SIG-M5 (cell line): ENCODE results near the gene CGA.
"Not testable (repeated sequence)": the region's sequence is repeated elsewhere in the genome, so short reads cannot be mapped to it uniquely, and the experiment has no call there.

Experiments
- DNase-seq: peaks from one replicate; lab custom pipeline; 2025; lab: John Stamatoyannopoulos, UW

CGA gene

DNA sequence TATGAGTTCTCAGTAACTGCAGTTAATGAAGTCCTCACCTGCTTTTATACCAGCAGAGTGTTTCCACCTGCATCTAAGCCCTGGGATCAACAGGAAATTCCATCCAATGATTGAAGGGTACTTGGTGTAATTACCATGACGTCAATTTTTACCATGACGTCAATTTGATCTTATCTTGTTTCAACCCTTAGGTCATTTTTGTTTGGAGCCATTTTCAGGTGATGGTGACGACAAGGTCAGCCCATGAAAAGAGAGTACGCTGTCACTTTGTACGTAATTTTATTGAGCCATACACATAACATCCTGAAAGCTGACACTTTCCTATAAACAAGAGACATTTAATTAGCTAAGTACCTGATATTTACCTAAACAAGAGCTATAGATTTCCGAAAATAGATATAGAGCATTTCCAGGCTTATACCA lies at the start of gene CGA:
Gene CGA (minus strand): TSS at position 20 of the 423 bp plus-strand sequence. CDS start 6,906 bp downstream, outside the sequence.
- no peak for DNase-seq

DNA sequence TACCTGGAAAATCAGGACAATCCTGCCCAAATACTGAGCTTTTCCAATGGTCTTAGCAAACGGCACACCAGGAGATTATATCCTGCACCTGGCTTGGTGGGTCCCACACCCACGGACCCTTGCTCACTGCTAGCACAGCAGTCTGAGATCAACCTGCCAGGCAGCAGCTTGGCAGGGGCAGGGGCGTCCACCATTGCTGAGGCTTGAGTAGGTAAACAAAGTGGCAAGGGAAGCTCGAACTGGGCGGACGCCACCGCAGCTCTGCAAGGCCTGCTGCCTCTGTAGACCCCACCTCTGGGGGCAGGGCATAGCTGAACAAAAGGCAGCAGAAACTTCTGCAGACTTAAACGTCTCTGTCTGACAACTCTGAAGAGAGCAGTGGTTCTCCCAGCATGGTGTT lies 45.0 kb upstream of the CGA start:
- not testable (repeated sequence) for DNase-seq

DNA sequence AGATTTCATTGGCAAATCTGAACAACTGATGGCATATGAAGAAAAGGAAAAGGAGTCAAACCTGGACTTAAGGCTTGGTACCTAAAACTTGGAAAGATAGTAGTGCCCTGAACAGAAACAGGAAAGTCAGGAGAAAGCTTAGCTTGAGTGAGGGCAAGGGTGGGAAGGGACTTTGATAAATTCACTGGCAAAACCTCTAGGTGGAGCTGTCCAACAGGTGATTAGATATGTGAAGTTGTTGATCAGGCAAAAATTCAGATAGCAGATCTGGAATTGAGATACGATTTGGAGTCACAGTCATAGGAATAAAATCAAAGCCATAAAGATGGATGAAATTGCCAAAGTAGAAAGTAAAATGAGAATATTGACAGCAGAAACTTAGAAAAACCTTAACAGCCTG lies 44.3 kb upstream of the CGA start:
- DNase-seq, result no peak

DNA sequence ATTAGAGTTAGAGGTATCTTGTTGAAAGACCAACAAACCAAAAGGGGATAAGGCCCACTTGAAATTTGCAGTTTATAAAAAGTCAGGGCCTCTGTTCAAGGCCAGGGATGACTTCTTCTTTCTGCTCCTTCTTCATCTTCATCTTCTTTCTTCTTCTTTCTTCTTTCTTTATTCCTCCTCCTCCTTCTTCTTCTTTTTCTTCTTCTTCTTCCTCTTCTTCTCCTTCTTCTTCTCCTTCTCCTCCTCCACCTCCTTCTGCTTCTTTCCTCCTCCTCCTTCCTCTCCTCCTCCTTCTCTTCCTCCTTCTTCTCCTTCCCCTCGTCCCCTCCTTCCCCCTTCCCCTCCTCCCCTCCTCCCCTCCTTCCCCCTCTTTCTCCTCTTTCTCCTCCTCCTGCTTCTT lies 42.1 kb upstream of the CGA start:
- no peak for DNase-seq

DNA sequence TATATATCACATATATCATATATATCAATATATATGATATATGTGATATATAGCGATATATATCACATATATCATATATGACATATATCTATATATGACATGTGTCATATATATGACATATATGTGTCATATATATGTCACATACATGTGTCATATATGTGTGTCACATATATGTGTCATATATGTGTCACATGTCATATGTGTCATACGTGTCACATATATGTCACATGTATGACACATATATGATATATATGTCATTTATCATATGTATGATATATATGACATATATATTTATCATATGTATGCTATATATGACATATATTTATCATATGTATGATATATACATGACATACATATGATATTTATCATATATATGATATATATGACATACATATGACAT lies 32.8 kb upstream of the CGA start:
- DNase-seq, result no peak

DNA sequence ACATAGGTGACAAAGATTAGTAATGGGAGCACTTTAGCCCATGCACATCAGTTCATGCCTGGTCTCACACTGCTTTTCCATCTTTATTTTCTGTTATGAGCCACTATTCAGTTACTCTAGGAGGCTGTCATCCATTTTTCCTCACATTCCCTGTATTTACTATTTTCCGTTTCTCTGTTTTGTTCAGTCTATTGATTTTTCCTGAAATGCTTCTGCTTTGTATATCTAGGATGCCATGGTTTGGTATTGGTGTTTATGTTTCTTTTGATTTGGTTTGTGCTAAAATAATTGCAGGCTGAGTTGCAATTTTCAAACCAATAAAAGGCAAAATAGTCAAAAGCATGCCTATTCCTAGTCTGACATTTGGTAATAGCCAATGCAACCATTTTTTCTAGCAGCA lies 31.6 kb upstream of the CGA start:
- no peak for DNase-seq

DNA sequence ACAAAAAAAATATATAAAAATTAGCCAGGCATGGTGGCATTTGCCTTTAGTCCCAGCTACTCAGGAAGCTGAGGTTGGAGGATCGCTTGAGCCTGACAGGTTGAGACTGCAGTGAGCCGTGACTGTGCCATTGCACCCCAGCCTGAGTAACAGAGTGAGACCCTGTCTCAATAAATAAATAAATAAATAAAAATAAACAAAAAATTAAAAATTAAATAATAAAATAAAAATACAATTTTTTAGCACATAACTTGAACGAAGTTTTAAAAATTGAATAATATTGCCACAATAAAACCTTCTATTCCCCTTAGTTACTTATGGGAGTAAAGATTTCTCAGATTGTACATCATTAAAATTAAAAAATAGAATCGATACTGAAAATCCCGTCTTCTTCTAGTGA lies 29.2 kb upstream of the CGA start:
- no peak for DNase-seq

DNA sequence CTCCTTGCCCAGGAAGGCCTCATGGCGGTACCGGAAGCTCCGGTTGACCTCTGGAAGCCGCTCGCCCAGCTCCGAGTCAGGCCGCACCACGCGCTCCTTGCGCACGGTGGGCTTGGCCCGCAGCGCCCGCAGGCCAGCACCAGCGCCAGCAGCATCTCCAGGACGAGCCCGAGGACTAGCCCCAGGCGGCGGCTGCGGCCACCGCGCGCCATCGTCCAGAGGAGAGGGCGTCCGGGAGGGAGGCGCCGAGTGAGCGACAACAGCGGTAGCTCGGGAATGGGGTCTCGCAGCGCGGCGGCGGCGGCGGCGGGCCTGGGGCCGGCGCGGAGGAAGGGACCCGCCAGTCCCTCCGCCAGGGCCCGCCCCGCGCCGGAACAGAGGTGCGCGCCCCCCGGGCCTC lies 27.6 kb upstream of the CGA start:
- DNase-seq, result no peak

DNA sequence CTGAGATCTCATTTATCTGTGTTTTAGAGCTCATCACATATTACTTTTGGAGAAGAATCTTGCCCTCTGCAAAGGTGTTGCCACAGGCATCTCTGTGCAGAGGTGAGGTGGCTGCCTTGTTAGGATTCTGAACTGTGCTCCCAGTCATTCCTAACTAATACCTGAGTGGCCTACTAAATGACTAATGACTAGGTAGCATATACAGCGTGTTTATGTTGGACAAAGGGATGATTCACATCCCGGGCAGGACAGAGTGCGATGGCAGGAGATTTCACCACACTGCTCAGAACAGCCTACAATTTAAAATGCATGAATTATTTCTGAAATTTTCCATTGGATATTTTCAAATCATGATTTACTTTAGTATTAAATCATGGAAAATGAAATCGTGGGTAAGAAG lies 23.1 kb upstream of the CGA start:
- no peak for DNase-seq

DNA sequence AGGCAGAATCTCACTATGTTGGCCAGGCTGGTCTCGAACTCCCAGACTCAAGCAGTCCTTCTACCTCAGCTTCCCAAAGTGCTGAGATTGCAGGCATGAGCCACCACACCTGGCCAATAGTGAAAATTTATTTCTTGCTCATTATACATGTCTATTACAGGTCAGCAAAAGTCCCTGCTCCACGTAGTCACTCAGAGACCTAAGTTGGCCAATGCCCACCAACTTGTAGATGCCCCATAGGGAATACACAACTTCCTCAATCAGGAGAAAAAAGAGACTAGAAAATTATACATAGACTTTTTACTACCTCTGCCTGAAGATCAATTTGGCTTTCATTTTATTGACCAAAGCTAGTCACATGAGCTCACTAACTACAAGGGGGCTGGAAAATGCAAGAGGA lies 22.0 kb upstream of the CGA start:
- DNase-seq, result no peak

DNA sequence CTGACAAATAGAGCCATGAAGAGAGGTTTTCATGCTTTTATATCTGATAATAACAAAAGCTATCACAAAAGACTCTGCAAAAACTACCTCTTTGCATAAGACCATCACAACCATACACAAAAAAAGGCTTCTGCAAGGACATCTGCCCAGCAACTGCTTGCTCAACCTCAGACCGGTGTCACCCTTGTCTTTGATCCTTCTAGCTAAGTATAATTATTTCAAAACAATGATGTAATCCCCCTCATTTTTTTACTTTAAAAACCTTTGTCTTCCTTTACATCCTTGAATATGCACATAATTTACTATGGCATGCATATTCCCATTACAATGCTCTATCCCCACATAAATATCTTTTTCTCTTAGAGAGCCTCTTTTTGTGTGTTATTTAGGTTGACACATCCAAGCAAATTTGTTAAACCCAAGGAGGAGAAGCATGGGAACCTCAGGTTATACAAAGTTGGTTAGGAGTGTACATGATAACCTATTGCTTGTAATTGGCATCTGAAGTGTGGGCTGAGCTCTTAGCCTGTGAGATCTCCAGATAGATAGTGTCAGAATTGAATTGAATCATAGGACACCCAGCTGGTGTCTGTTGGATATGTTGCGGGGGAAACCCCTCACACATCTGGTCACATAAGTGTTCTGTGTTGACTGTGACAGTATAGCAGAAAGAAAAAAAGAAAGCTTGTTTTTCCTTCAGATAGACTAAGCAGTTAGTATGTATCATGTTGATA lies 20.7 kb upstream of the CGA start:
- DNase-seq, result no peak

DNA sequence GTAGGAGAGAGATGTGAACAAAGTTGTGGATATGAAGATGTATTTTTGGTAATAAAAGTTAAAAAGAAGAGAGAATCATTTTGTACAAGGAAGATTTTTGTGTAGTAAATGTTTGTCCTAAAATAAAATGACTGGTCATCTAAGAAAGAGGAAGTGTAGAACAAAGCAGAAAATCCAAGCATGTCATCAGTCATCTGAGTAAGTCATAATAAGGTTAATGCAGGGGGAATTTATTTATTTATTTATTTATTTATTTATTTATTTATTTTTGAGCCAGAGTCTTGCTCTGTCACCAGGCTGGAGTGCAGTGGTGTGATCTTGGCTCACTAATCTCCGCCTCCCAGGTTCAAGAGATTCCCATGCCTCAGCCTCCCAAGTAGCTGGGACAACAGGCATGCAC lies 15.7 kb upstream of the CGA start:
- DNase-seq, result no peak

DNA sequence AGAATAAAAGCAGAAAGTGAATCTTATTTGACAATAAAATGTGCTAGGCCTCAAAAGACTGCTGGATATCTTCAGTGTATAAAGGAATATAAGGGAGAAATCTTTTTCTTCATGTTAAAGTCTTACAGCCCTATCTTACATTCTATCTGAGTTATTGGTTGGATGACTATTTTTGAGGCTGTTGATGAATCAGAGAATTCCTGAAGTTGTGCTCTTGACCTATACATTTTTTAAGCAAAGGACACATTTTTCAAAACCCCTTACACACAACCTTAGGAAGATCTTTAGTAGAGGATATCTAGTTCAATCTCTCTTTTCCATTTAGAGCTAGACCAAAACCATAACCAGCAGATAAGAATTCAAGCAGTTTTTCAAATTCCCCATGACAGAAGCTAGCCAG lies 10.9 kb upstream of the CGA start:
- no peak for DNase-seq

DNA sequence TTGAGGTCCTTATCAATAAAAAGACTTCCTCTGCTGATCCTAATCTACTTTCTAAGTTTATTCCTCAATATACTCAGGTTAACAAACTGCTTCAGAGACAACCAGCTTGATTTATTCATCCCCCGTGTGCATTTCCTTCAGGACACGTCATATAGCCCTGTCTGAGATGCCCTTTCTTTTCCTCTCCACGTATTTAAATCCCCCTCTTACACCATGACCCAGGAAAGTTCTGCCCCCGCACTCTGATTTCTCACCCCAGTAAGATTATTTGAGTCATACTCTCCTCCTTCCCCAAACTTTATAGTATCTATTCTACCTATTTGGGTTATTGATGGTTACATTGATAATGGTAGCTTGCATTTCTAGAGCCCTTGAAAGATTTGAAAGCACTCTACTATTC lies 9.8 kb upstream of the CGA start:
- DNase-seq, result no peak

DNA sequence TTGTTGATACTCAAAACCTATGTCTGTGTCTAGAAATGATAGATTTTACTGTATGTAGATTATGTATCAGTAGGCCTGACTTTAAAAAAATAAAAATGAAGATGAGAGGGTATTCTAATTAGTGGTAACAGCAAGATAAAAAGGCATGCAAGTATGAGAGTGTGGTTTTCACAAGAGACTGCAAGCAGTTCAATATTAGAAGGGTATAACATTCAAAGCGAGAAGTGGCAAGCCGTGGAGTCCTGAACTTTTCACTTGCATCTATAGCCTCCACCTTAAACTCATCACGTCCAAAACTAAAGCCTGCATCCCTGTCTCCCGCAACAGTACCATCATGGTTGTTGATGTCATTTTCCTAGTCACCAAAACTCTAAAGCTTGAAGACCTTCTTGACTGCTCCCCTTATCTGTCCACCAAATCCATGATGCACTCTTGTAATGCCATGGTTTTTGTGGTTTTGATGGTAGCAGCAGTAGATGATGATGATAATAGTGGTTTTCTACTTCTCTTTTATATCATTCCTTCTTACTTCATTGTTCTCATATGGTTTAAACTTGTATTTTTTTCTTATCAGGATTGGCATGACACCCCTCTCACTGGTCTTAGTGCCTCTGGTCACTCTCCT lies 9.2 kb upstream of the CGA start:
- DNase-seq, result no peak

DNA sequence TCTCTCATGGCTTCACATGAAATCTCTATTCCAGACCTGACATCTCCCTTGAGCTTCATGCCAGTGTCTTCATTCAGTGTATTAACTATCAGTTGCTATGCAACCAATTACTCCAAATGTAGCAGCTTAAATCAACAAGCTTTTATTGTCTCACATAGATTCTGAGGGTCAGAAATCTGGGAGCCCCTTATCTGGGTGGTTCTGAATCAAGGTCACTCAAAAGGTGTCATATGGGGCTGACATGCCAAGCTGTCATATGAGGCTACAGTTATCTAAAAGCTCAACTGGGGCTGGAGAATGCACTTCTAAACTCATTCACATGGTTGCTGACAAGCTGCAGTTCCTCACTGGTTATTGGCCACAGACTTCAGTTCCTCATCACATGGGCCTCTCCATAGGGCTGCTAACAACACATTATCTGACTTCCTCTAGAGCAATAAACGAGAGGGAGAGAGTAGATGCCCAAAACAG lies 7.3 kb upstream of the CGA start:
- no peak for DNase-seq

DNA sequence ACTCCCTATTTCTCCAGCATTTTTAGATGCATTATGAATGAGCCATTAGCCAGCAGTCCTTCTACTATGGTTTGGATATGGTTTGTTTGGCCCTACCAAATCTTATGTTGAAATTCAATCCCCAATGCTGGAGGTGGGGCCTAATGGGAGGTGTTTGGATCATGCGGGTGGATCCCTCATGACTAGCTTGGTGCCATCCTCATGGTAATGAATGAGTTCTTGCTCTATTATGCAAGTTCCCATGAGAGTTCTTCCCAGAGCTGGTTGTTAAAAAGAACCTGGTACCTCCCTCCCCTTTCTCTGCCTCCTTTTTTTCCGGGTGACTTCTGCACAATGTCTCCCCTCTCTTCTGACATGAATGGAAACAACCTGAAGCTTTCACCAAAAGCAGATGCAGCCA lies 6.2 kb upstream of the CGA start:
- no peak for DNase-seq

DNA sequence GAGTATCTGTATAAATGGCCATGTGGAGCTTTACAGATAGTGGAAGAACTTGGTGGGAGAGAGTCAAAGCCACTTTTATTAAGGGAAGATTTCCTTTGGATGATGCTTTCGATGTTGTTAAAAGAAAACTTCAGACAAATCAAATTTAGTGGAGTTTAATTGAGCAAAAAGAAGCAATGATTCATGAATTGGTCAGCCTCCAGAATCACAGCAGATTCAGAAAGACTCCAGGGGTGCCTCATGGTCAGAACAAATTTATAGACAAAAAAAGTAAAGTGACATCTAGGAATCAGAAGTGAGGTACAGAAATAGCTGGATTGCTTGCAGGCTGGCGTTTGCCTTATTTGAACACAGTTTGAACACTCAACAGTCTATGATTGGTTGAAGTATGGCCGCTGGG lies 5.3 kb upstream of the CGA start:
- no peak for DNase-seq

DNA sequence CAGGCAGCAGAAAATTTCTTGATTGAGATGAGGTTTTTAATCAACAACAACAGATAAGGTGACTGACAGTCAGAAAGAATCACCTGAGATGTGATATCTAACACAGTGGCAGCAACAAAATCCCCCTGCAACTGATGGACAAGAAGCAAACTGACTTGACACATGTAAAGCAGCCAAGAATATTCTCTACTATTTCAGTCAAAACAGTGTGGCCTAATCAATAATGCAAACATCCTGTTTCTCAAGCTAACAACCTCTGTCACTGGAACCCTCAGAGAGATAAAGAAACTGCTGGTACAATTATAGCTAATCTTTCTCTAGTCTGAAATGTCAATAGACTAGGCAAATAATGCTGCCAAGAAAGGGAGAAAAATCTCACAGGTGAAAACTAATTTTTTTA lies 4.6 kb upstream of the CGA start:
- no peak for DNase-seq

DNA sequence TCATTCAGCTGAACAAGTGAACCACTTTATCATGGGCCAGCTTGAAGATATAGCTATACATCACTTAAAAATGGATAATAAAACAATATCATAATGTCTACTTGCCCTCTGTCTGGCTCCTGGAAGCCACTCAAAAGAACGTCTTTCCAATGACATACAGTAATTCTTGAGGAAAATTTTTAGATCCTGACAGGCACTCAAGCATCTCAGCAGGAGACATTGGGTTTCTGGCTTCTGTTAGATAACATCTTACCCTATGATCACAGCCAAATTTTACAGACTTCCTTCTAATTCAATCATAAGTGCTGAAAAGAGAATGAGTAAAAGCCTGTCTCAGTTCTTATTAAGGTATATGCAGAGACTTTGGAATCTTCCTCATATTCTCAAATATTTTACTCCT lies 330 bp downstream of the CGA start:
- DNase-seq, result no peak

DNA sequence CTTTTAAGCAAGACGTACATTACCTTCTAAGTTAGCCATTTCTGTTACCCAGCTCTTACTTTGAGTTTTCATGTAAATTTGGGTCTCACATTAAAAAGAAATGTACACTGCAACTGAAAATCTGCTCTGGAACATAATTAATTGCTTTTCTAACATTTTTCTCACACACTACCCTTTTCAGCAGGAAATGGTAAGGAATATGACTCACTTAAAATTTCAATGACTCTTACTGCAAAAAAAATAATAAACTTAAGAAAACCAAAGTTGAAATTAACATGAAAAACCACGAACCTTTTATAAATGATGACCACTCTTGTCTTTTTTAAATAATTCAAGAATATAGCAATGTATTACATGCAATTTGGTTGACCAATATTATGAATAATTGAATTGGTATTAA lies 1.3 kb downstream of the CGA start:
- no peak for DNase-seq

DNA sequence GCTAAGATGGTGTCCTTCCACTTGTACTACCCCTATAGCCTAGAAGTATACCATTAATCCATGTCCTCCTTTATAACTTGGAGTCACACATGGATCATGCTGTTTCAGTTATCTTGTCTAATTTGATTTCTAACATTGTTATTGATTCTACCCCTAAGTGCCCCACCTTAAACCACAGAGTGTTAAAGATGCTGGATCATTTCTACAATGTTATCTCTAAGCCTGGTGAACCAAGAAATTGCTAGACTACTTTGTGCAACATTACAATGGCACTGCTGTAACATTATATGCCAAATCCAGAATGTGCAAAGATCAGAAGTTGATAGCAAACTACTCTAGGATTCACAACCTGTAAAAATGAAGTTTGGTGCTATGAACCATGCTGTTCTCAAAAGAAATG lies 1.7 kb downstream of the CGA start:
- DNase-seq, result no peak

DNA sequence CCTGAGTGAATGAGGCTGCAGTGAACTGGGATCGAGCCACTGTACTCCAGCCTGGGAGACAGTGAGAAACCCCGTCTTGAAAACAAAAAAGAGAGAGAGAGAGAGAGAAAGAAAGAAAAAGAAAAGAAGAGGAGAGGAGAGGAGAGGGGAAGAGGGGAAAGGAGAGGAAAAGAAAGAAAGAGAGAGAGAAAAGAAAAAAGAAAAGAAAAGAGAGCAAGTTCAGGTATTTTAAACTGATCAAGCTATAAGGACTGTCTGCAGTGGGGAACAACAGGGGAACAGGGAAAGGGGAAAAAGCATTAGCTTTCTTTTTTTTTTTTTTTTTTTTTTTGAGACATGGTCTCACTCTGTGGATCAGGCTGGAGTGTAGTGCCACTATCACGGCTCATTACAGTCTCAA lies 2.5 kb downstream of the CGA start:
- no peak for DNase-seq

DNA sequence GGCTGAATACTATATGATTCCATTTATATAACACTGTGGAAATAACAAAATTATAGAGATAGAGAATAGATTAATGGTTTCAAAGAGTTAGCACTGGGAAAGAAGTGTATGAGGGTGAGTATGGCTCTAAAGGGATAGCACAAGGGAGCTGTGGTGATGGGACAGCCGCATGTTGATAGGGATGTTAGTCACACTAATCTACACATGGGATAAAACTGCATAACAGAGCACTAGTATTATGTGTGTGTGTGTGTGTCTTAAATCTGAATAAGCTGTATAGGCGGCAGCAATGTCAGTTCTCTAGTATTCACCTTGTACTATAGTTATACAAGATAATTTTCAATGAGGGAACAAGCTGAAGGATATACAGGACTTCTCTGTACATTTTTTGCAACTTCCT lies 5.8 kb downstream of the CGA start:
- DNase-seq, result no peak
